Measurements from ENCODE around the gene HMGB4.

Gene HMGB4

GRCh38 chr1:33902486-33903209 lies 38.8 kb downstream of the HMGB4 start:
- no peak overlapping the region for H3K4me3 ChIP-seq
- TF ChIP-seq Cebpa-rat (IDR thresholded peaks at IDR 0.05) = no peak
- H3K9me3 ChIP-seq (replicated peaks in 1 of 11) = no peaks in the 10 kb centered on the region
- H3K9ac ChIP-seq = no peak overlapping the region
- peaks cover 15 to 26% (median 19%) of the 10 kb centered on the region in 10 experiments for H3K4me1 ChIP-seq
- peak overlapping the region; percentile 11 to 74 (median 37); a peak in 19 of 22 replicates for H3K4me2 ChIP-seq
- H3K27me3 ChIP-seq = no peaks in the 10 kb centered on the region
- H3K27ac ChIP-seq = no peak overlapping the region
- no peaks in the 10 kb centered on the region for H4K20me1 ChIP-seq
- no peaks in the 10 kb centered on the region for H3K36me3 ChIP-seq

GRCh38 chr1:33903210-33903589 lies 39.3 kb downstream of the HMGB4 start:
- no peak for TF ChIP-seq Cebpa-rat (IDR thresholded peaks at IDR 0.05)
- H3K4me2 ChIP-seq = peak overlapping the region; percentile 11 to 74 (median 37); a peak in 21 of 22 replicates

GRCh38 chr1:33905241-33905640 lies 41.4 kb downstream of the HMGB4 start:
- peaks cover 19 to 26% (median 22%) of the 10 kb centered on the region in 10 experiments for H3K4me1 ChIP-seq
- H3K27ac ChIP-seq = no peak overlapping the region
- H3K9ac ChIP-seq = no peak overlapping the region
- H4K20me1 ChIP-seq = no peaks in the 10 kb centered on the region
- no peaks in the 10 kb centered on the region for H3K36me3 ChIP-seq
- H3K27me3 ChIP-seq = no peaks in the 10 kb centered on the region
- H3K4me3 ChIP-seq = no peak overlapping the region
- H3K4me2 ChIP-seq = no peak overlapping the region; a peak in 1 of 22 replicates
- H3K9me3 ChIP-seq (replicated peaks in 1 of 11) = no peaks in the 10 kb centered on the region
- TF ChIP-seq Cebpa-rat (IDR thresholded peaks at IDR 0.05) = no peak

More at GRCh38 chr1:33903210-33903589, 39.3 kb downstream of the HMGB4 start:
- Histone ChIP-seq H4K20me1 (no peaks in the 10 kb centered on the region), H3K27me3 (no peaks in the 10 kb centered on the region), H3K9ac (no peak overlapping the region), H3K4me3 (no peak overlapping the region), H3K36me3 (no peaks in the 10 kb centered on the region), H3K27ac (no peak overlapping the region), H3K4me1 (peaks cover 16 to 26% (median 19%) of the 10 kb centered on the region in 10 experiments), H3K9me3 (replicated peaks in 1 of 11) (no peaks in the 10 kb centered on the region)

- TF ChIP-seq Cebpa-rat (IDR thresholded peaks at IDR 0.05) = no peak; a peak in 1 of 22 replicates
- H3K4me1 ChIP-seq = peaks cover 19 to 26% (median 22%) of the 10 kb centered on the region in 10 experiments
- H3K9me3 ChIP-seq (replicated peaks in 1 of 11) = no peaks in the 10 kb centered on the region
- H3K4me2 ChIP-seq = peak overlapping the region in 7 of 11 experiments; percentile 1 to 48 (median 20); a peak in 11 of 22 replicates
- no peaks in the 10 kb centered on the region for H3K36me3 ChIP-seq
- no peak overlapping the region for H3K27ac ChIP-seq
- no peak overlapping the region for H3K9ac ChIP-seq
- H3K27me3 ChIP-seq = no peaks in the 10 kb centered on the region
- no peak overlapping the region for H3K4me3 ChIP-seq
- no peaks in the 10 kb centered on the region for H4K20me1 ChIP-seq
These were observed 42.3 kb downstream of the HMGB4 start for GRCh38 chr1:33906156-33906555.

- Histone ChIP-seq H3K9me3 (replicated peaks in 1 of 11) (no peaks in the 10 kb centered on the region), H3K4me2 (0 out of 22 replicates have a peak overlapping the region, but pooled peaks of 2 of the 11 experiments have one; percentile 9 to 30), H3K4me3 (no peak overlapping the region), H4K20me1 (no peaks in the 10 kb centered on the region), H3K4me1 (peaks cover 8 to 16% (median 12%) of the 10 kb centered on the region in 10 experiments), H3K9ac (no peak overlapping the region), H3K27ac (no peak overlapping the region), H3K27me3 (no peaks in the 10 kb centered on the region), H3K36me3 (no peaks in the 10 kb centered on the region)
- no peak for TF ChIP-seq Cebpa-rat (IDR thresholded peaks at IDR 0.05)
These were observed 44.6 kb downstream of the HMGB4 start for GRCh38 chr1:33908324-33908956.

All from BLaER1 treated with 17β-estradiol and CSF1 and Interleukin-3, amounts not matched to agents 10 nM and 100 nM (cell line).